ENCODE data around the gene NHS.

DNA sequence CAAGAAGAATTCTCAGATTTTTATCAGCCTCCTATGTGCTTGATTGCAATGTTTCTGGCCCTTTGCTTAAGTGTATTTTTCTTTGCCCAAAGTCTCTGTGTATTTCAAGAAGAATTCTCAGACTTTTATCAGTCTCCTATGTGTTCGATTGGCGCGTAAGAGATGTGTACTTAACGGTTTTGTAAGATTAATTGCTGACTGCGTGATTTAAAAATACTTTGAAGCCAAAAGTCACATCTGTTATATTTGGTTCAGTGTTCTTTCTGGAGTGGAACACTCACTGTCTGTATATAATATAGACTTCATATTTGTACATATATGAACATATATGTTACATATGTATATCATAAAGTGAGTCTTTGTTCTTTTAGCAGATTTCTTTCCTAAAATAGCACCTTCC, 373.7 kb downstream of the NHS start:
- TF ChIP-seq, protein P1, sequence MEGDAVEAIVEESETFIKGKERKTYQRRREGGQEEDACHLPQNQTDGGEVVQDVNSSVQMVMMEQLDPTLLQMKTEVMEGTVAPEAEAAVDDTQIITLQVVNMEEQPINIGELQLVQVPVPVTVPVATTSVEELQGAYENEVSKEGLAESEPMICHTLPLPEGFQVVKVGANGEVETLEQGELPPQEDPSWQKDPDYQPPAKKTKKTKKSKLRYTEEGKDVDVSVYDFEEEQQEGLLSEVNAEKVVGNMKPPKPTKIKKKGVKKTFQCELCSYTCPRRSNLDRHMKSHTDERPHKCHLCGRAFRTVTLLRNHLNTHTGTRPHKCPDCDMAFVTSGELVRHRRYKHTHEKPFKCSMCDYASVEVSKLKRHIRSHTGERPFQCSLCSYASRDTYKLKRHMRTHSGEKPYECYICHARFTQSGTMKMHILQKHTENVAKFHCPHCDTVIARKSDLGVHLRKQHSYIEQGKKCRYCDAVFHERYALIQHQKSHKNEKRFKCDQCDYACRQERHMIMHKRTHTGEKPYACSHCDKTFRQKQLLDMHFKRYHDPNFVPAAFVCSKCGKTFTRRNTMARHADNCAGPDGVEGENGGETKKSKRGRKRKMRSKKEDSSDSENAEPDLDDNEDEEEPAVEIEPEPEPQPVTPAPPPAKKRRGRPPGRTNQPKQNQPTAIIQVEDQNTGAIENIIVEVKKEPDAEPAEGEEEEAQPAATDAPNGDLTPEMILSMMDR (IDR thresholded peaks at IDR 0.05), result no peak
- no peak for TF ChIP-seq POLR2AphosphoS5 (IDR thresholded peaks at IDR 0.05)
